CD4-positive, alpha-beta T cell treated with Interferon gamma for 1 hour (primary cell): ENCODE measurements around the gene MAPKAP1.
"Not testable (repeated sequence)": the region's sequence is repeated elsewhere in the genome, so short reads cannot be mapped to it uniquely, and the experiment has no call there.

ENCODE experiments used
- DNase-seq: peaks from one replicate; pipeline ENCODE4 v3.0.0-alpha.2; 2020

Gene MAPKAP1

DNA sequence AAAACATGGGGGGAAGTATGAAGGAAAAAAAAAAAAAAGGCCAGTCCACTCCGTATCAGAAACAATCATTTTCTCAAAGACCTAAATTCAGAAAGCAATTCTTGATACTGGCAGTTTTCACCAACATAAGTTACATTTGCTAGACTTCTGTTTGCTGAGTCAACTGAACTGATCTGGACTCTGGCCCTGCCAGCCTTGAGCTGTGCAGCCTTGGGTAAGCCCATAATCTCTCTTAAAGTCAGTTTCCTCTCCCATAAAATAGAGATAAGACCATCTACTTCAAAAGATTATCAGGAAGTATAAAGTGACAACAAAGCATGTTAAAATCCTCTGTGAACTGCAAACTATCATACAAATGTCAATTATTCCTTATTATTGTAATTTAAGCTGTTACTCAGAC, 106.8 kb downstream of the MAPKAP1 start:
- DNase-seq: no peak

DNA sequence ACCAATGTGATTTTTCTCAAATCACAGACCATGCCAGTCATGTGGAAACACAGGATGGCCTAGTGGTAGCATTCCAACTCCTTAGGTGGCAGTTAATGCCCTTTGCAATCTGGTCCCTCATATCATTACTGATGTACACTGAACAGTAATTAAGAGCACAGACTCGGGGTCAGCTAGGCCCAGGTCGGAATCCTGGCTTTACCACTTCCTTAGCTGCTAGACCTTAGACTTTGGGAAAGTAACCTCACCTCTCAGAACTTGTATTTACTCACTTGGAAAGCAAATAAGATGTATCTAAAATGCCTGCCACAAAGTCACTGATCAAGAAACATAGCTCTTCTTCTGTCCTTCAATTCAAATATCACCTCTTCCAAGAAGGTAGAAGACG, 112.8 kb downstream of the MAPKAP1 start:
- no peak for DNase-seq

DNA sequence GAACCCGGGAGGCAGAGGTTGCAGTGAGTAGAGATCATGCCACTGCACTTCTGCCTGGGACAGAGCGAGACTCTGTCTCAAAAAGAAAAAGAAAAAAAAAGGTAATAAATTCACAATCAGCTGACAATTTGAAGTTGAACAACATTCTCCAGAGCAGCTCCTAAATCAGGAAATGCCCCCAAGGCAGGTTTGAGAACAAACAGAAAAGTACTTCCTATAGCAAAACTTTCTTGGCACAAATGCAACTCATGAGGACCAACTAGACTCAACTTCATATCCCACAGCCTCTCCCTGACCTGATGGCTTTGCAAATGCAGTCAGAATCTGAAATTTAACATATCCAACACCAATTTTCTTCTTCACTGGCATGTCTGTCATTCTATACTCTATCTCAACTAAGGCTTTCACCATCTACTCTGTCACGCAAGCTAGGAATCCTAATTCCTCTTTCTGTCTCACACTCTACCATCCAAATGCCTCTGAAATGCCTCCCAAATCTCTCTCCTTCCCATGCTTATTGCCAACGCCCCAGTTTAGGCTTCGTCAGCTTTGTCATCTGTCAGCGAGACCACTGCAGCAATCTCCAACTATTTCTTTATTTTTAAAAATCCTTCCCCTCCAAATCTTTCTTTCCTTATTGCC, 113.3 kb downstream of the MAPKAP1 start:
- DNase-seq: no peak

DNA sequence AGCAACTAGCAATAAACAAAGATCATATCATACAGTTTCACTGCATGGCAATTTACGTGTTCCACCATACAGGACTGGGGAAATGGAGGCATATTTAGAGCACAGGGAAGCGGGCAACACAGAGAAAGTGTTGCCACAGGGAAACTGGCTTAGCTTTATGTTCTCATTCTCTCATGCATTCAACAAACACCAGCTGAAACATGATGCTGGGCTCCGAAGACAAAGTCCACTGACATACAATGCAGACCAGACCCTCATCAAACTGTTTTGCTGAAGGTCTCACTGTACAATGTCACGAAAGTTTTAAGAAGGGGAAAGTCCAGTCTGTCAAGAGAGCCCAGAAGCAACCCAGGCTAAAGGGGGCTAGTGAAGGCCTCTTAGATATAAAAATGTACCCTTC, 115.1 kb downstream of the MAPKAP1 start:
- no peak for DNase-seq

DNA sequence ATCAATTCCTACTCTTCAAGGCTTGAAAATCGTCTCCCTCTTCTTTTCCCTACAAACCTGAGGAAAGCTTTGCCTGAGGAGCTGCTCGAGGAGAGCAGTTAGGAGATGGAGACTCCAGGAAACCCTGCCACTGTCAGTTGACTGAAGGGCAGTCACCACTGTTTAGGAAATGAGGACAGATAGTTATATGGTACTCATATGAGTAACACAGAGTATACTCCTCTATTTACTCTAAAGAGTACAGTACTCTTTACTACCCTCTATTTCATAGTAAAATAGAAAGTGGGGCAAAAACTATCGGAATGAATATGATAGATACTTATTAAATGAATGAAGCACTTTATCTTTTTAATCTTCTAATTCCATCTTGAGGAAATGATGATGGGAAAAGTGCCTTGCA, 115.8 kb downstream of the MAPKAP1 start:
- DNase-seq: no peak

DNA sequence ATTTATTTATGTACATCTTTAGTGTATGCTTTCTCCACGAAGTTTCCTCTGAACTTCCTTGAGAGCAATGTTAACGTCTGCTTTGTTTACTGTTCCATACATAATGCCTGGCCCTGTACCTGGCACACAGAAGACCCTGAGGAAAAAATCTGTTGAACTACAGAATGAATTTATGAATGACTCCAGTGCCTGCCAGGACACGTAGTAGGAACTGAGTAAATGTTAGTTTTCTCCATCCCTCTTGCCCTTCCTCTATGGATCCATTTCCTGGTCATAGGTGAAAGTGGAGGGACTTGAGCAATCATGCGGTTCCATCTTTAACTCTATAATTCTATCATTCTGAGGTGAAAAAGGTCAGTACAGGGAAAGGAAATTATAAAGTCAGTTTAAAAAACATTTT, 117.7 kb downstream of the MAPKAP1 start:
- no peak for DNase-seq

- no peak for DNase-seq
Observed at GRCh38 chr9:125587819-125588460, 119.1 kb downstream of the MAPKAP1 start.

DNA sequence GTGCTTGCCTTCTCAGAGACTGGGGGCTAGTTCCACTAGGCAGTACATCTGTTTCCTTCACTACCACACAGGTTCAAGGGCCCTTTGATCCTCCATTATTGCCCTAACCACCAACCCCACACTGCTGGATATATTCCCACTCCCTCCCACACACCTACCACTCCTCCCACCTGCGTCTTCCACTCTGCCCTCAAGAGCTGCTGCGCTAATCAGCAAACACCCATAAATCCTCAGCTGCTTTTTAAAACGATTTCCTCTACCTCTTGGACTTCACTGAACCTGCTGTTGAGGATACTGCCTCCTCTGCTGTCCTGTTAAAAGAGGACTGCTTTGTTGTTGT, 120.9 kb downstream of the MAPKAP1 start:
- no peak for DNase-seq

GRCh38 chr9:125585503-125586171, 121.4 kb downstream of the MAPKAP1 start:
- no peak for DNase-seq

DNA sequence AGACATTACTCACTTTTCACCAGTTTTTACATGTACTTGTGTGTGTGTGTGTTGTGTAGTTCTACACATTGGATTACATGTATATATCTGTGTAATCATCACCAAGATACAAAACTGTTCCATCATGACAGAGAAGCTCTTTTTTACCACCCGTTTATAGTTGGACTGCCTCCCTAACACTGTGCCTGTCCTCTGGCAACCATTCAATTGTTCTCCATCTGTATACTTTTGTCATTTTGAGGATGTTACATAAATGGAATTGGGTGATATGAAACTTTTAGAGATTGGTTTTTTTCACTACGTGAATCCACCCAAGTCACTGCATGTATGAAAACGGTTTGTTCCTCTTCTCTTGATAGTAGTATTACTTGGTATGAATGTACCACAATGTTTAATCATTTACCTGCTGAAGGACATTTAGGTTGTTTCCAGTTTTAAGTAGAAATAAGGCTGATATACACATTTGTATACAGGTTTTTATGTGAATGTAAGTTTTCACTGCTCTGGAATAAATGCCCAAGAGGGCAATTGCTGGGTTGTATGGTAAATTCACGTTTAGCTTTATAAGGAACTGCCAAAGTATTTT, 126.2 kb downstream of the MAPKAP1 start:
- DNase-seq: no peak

GRCh38 chr9:125579030-125579932, 127.7 kb downstream of the MAPKAP1 start:
- DNase-seq: no peak

DNA sequence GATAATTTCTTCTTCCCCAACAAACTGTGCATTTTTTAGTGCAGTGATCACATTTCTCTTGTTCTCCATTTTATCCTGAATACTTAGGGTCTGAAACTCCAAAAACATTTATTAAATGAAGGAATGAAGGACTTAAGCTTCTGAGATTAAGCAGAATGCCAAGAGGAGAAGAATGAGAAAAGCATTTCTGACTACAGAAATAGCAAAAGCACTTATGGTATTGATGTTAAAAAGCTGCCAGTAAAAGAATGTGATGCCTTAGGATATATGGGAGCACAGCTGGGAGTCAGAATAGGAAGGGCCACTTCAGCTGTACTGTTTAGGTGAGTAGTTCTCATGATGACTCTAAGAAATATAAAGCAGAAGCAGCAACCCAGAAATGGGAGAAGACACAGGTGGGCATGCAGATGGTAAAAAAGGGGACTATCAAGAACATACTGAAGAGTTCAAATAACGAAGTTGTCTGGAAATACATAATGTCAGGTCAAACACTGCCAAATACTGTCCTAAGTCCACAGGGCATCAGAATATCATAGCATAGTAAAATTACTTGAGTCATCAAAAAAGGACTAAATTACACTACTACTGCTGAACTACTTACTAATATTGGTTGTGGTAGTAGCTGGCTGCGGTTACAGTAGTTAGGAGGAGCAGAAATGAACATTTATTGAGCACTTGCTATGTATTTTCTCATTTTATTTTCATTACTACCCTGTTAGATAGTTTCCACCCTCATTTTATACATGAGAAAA, 132.7 kb downstream of the MAPKAP1 start:
- no peak for DNase-seq

GRCh38 chr9:125572461-125572860, 134.5 kb downstream of the MAPKAP1 start:
- DNase-seq: not testable (repeated sequence)

GRCh38 chr9:125571824-125572223, 135.2 kb downstream of the MAPKAP1 start:
- DNase-seq: not testable (repeated sequence)

- DNase-seq: no peak
Observed at GRCh38 chr9:125570246-125570645, 136.8 kb downstream of the MAPKAP1 start.

- no peak for DNase-seq
Observed at GRCh38 chr9:125568621-125569020, 138.4 kb downstream of the MAPKAP1 start.

- not testable (repeated sequence) for DNase-seq
Observed at GRCh38 chr9:125566051-125566450, 141.0 kb downstream of the MAPKAP1 start.

- DNase-seq: no peak
Observed at GRCh38 chr9:125565126-125565525, 141.9 kb downstream of the MAPKAP1 start.

DNA sequence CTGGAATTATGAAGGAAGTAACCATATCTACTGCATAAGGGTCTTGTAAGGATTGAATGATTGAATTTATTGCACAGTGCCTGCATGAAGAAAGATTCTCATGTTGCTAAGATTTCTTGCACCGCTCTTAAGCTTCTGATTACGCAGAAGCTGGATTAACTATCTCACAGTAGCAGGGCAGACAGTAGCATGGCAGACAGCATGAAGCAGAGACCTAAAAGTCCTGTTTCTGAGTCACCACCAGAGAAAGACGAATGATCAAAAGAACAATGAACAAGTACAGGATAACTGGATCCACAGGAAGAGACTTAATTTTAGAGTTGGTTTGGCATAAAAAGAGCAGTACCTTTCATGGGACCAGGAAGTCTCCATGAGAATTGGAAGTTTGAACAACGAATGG, 142.4 kb downstream of the MAPKAP1 start:
- no peak for DNase-seq

DNA sequence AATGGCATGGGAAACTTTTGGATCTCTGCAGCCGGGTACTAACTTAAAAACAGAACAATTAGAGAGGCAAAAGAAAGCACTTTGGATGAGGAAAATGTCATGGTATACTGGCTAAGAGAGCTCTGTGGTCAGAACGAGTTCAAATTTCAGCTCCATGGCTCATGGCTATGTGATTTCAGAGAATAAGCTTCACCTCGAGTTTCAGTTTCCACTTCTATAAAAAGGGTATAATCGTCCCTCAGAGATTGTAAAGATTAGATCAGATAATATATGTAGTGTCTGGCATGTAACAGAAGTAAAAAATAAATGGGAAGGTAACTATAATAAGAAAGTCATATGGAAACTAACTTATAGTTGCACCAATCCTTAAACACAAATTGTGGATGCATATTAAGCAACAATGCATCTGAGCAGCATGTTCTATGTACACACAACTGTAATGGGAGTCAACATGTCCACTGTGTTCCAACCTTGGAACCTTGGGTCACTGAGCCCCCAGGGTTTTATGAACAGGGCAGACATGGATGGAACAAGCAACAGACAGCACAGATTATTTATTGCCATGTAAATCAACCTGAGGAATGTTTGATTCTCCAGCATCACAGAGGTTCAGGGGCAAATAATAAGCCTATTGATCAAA, 145.4 kb downstream of the MAPKAP1 start:
- DNase-seq: no peak

GRCh38 chr9:125559894-125560293, 147.1 kb downstream of the MAPKAP1 start:
- DNase-seq: no peak

DNA sequence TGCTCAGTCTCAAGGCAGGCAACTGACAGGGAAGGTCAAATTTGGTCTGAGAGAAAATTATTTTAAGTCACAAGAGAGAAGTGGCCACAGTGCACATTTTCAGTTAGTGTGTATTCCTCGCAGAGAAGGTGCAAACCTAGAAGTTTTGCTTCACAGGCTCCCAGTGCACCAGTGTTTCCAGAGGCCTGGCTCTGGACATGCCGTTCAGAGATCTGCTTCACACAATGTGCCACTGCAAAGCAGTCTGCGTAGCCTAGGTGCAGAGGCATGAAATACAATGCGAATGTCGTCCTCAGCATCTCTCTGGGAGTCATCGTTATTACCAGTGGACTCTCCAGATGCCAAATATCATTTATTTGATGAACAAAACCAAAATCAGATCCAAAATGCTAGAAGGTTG, 147.8 kb downstream of the MAPKAP1 start:
- DNase-seq: no peak
